OCI-LY1 (cell line): ENCODE data around the gene FGF14.

Source experiments
- H2AFZ ChIP-seq: fragments of 200-600 bp; sonication (generic), shearing (Covaris generic); 2 replicates; pipeline ENCODE4 v1.6.0; 2014; ENCODE audit warnings: antibody characterized with exemption, mild to moderate bottlenecking, low read length
- H3F3A ChIP-seq: fragments of 200-600 bp; sonication (generic), shearing (Covaris generic); 2 replicates; pipeline ENCODE4 v1.6.0; 2014; ENCODE audit warnings: mild to moderate bottlenecking, antibody characterized with exemption, low read length, moderate library complexity; ENCODE audit not compliant: insufficient read depth
- H3K27ac ChIP-seq: fragments of 200-600 bp; sonication (generic); 2 replicates; pipeline ENCODE4 v1.5.1; 2014; ENCODE audit warnings: low read length, mixed run types, mild to moderate bottlenecking, low read depth; ENCODE audit not compliant: poor library complexity, severe bottlenecking
- H3K27me3 ChIP-seq: fragments of 200-600 bp; sonication (generic); 2 replicates; pipeline ENCODE4 v1.6.0; 2014; ENCODE audit warnings: antibody characterized with exemption, mild to moderate bottlenecking, low read length, moderate library complexity; ENCODE audit not compliant: insufficient read depth
- H3K36me3 ChIP-seq: fragments of 200-600 bp; sonication (generic); 2 replicates; pipeline ENCODE4 v1.6.1; 2014; ENCODE audit warnings: mild to moderate bottlenecking, antibody characterized with exemption, low read length, moderate library complexity, mixed read lengths; ENCODE audit not compliant: insufficient read depth
- H3K4me1 ChIP-seq: fragments of 200-600 bp; sonication (generic); 2 replicates; pipeline ENCODE4 v1.5.1; 2014; ENCODE audit warnings: mild to moderate bottlenecking, low read length, moderate library complexity; ENCODE audit not compliant: insufficient read depth, severe bottlenecking
- H3K4me2 ChIP-seq: fragments of 200-600 bp; sonication (generic), shearing (Covaris generic); 2 replicates; pipeline ENCODE4 v1.6.1; 2014; ENCODE audit warnings: low read length
- H3K4me3 ChIP-seq: fragments of 200-600 bp; sonication (generic); 2 replicates; pipeline ENCODE4 v1.5.1; 2014; ENCODE audit warnings: low read length, low read depth, mild to moderate bottlenecking, mixed read lengths; ENCODE audit not compliant: poor library complexity, severe bottlenecking
- H3K79me2 ChIP-seq: fragments of 200-600 bp; shearing (Covaris generic); 2 replicates; pipeline ENCODE4 v1.6.1; 2016; ENCODE audit warnings: mixed run types, low read length, mixed read lengths; ENCODE audit not compliant: insufficient read depth
- H3K9ac ChIP-seq: fragments of 200-600 bp; sonication (generic), shearing (Covaris generic); 2 replicates; pipeline ENCODE4 v1.6.1; 2014; ENCODE audit warnings: mild to moderate bottlenecking, low read length, mixed read lengths
- H3K9me2 ChIP-seq: fragments of 200-600 bp; sonication (generic), shearing (Covaris generic); 2 replicates; pipeline ENCODE4 v1.6.1; 2014; ENCODE audit warnings: low read depth, mild to moderate bottlenecking, low read length, mixed read lengths
- H3K9me3 ChIP-seq: fragments of 200-600 bp; shearing (Covaris generic); 2 replicates; pipeline ENCODE4 v1.6.1; 2014; ENCODE audit warnings: low read length, mixed read lengths
- H4K20me1 ChIP-seq: fragments of 200-600 bp; sonication (generic), shearing (Covaris generic); 2 replicates; pipeline ENCODE4 v1.6.0; 2016; ENCODE audit warnings: mild to moderate bottlenecking, low read length; ENCODE audit not compliant: insufficient read depth
- EZH2 ChIP-seq: fragments of 200-600 bp; sonication (generic), shearing (Covaris generic); IDR thresholded peaks from 2 replicates; pipeline ENCODE4 v1.8.0; 2017; ENCODE audit warnings: borderline replicate concordance, mixed run types, mild to moderate bottlenecking, antibody characterized with exemption, low read length, moderate library complexity, mixed read lengths
- TF ChIP-seq, protein P1 (sequence below): fragments of 200-600 bp; sonication (generic), shearing (Covaris generic); IDR thresholded peaks from 2 replicates; pipeline ENCODE4 v1.5.1; 2017; ENCODE audit warnings: mild to moderate bottlenecking, antibody characterized with exemption, low read length, moderate library complexity, mixed read lengths

FGF14 gene

DNA sequence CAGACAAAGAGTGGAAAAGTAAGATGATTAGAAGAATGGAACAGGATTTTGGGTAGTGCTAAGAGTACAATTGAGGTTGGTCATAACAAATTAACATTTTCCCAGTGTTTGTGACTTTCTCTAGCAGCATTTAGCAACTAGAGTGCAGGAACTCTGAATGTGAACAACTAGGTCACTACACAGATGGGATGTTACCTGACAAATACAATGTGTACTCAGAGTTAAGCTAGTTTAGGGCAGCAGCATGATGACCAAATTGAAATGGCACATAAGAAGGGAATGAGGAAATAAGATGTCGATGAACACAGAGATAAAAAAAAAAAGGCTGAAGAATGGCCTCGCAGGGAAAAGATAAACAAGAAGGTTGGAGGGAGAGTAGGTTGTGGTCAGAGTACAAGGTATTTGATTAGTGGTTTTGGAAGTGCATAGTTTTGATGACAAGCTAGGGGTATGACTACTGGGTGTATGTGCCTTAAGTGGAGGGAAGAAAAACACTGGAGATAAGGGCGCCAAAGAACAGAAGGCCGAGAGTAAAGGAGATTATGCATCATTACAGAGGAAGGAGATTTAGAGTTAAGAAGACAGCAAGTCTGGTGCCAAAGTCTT, 381.1 kb downstream of the FGF14 start:
- Histone ChIP-seq H3K36me3 (no peaks in the 10 kb centered on the region), H4K20me1 (no peaks in the 10 kb centered on the region), H3K4me3 (no peak overlapping the region), H3K4me2 (no peak overlapping the region), H3K9me2 (no peaks in the 10 kb centered on the region), H3K27ac (no peak overlapping the region), H3K9me3 (peaks cover 12% of the 10 kb centered on the region; the same call in 1 of the 2 replicates), H3K4me1 (no peaks in the 10 kb centered on the region), H2AFZ (no peak overlapping the region), H3K9ac (no peak overlapping the region), H3F3A (no peaks in the 10 kb centered on the region), H3K79me2 (no peaks in the 10 kb centered on the region), H3K27me3 (no peaks in the 10 kb centered on the region)
- no peak for TF ChIP-seq EZH2
- TF ChIP-seq, protein P1, sequence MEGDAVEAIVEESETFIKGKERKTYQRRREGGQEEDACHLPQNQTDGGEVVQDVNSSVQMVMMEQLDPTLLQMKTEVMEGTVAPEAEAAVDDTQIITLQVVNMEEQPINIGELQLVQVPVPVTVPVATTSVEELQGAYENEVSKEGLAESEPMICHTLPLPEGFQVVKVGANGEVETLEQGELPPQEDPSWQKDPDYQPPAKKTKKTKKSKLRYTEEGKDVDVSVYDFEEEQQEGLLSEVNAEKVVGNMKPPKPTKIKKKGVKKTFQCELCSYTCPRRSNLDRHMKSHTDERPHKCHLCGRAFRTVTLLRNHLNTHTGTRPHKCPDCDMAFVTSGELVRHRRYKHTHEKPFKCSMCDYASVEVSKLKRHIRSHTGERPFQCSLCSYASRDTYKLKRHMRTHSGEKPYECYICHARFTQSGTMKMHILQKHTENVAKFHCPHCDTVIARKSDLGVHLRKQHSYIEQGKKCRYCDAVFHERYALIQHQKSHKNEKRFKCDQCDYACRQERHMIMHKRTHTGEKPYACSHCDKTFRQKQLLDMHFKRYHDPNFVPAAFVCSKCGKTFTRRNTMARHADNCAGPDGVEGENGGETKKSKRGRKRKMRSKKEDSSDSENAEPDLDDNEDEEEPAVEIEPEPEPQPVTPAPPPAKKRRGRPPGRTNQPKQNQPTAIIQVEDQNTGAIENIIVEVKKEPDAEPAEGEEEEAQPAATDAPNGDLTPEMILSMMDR: no peak

DNA sequence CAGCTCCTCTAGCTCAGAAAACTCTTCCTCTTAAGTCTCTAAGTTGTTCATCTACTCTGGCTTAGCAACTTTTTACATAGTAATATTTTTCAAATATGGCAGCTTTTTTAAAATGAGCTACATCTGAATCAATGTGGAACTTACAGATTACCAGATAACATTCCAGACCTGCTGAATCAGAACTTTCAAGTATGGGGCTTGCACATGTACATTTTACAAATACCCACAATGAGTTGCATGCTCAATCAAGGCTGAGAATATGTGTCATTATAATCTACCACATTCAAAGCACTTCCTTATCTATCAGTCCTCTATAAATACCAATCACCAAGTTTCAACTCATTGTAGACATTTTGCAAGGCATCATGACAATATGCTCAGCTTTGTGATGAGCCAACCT, 383.1 kb downstream of the FGF14 start:
- Histone ChIP-seq H3K9ac (no peak overlapping the region), H3K9me3 (peaks cover 12% of the 10 kb centered on the region; the same call in 1 of the 2 replicates), H3K27me3 (no peaks in the 10 kb centered on the region), H2AFZ (no peak overlapping the region), H3K36me3 (no peaks in the 10 kb centered on the region), H3K9me2 (no peaks in the 10 kb centered on the region), H3K79me2 (no peaks in the 10 kb centered on the region), H3K27ac (no peak overlapping the region), H3K4me3 (no peak overlapping the region), H4K20me1 (no peaks in the 10 kb centered on the region), H3K4me1 (no peaks in the 10 kb centered on the region), H3K4me2 (no peak overlapping the region), H3F3A (no peaks in the 10 kb centered on the region)
- TF ChIP-seq, protein P1: no peak
- TF ChIP-seq EZH2: no peak

DNA sequence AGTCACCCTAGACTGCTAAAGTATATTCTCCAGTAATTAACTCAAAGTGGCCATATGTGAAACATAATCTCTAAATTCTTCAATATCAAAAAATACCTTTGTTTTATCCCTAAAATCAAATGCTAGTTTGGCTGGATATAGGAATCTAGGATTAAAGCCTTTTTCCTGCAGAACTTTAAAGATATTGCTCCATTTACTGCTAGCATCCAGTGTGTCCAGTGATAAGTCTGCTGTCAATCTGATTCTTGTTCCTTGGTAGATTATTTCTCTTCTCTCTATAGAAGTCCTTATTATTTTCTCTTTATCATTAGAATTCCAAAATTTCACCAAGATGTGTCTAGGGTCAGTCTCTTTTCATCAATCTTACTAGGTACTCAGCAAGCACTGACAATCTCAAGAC, 384.6 kb downstream of the FGF14 start:
- Histone ChIP-seq H3K4me1 (no peaks in the 10 kb centered on the region), H3K4me2 (no peak overlapping the region), H3K9me3 (peaks cover 12% of the 10 kb centered on the region; the same call in 1 of the 2 replicates), H3K36me3 (no peaks in the 10 kb centered on the region), H2AFZ (no peak overlapping the region), H3K27ac (no peak overlapping the region), H3K79me2 (no peaks in the 10 kb centered on the region), H3K9me2 (no peaks in the 10 kb centered on the region), H4K20me1 (no peaks in the 10 kb centered on the region), H3K4me3 (no peak overlapping the region), H3K27me3 (no peaks in the 10 kb centered on the region), H3F3A (no peaks in the 10 kb centered on the region), H3K9ac (no peak overlapping the region)
- TF ChIP-seq, protein P1: no peak
- TF ChIP-seq EZH2: no peak
